ENCODE results near the gene EBF3. TPM values are rescaled to one million over a fixed set of nuclear protein-coding genes. Genes with fewer than 3 reads are reported as not detected.
A peak's percentile ranks its signal among the peaks of the same experiment; 100 is the strongest.

EBF3 gene
- total RNA-seq, 4 donors from 2014 or later: 1.4 to 4.2 (median 2.4) TPM

- Histone ChIP-seq H3K4me1 (peaks cover 3% of the 10 kb centered on the region), H3K36me3 (peaks cover under 1% of the 10 kb centered on the region), H3K27ac (no peak overlapping the region), H3K27me3 (peaks cover 14% of the 10 kb centered on the region), H3K9me3 (no peaks in the 10 kb centered on the region), H3K4me3 (no peak overlapping the region)
- WGBS: 85% methylated on average over 19 of the region's 19 CpGs
- TF ChIP-seq EP300 (IDR thresholded peaks at IDR 0.05): no peak
- no peak for TF ChIP-seq POLR2A (IDR thresholded peaks at IDR 0.05)
- TF ChIP-seq CTCF (IDR thresholded peaks at IDR 0.05): no peak
- no peak for TF ChIP-seq POLR2AphosphoS5 (IDR thresholded peaks at IDR 0.05)
- DNase-seq (ENCODE audit: low spot score in 2 of 2): peak in 1 of 2 donors; percentile 29
These were observed 112.0 kb downstream of the EBF3 start for GRCh38 chr10:129851941-129852640.

GRCh38 chr10:129850790-129851189 lies 113.3 kb downstream of the EBF3 start:
- peak; percentile 31 to 43 for DNase-seq (ENCODE audit: low spot score in 2 of 2)
- H3K4me1 ChIP-seq: peaks cover 3% of the 10 kb centered on the region
- no peaks in the 10 kb centered on the region for H3K9me3 ChIP-seq
- H3K4me3 ChIP-seq: no peak overlapping the region
- H3K27me3 ChIP-seq: peaks cover 19% of the 10 kb centered on the region
- H3K36me3 ChIP-seq: peaks cover 4% of the 10 kb centered on the region
- 80% methylated on average over 13 of the region's 13 CpGs for WGBS
- H3K27ac ChIP-seq: no peak overlapping the region
- TF ChIP-seq CTCF (IDR thresholded peaks at IDR 0.05): no peak
- no peak for TF ChIP-seq POLR2AphosphoS5 (IDR thresholded peaks at IDR 0.05)
- no peak for TF ChIP-seq POLR2A (IDR thresholded peaks at IDR 0.05)
- no peak for TF ChIP-seq EP300 (IDR thresholded peaks at IDR 0.05)

GRCh38 chr10:129850316-129850715 lies 113.8 kb downstream of the EBF3 start:
- Histone ChIP-seq H3K27ac (no peak overlapping the region), H3K36me3 (peaks cover 4% of the 10 kb centered on the region), H3K9me3 (no peaks in the 10 kb centered on the region), H3K4me1 (peaks cover 3% of the 10 kb centered on the region), H3K27me3 (peaks cover 19% of the 10 kb centered on the region), H3K4me3 (no peak overlapping the region)
- 87% methylated on average over 10 of the region's 10 CpGs for WGBS
- TF ChIP-seq EP300 (IDR thresholded peaks at IDR 0.05): no peak
- DNase-seq (ENCODE audit: low spot score in 2 of 2): peak; percentile 27 to 38

GRCh38 chr10:129849853-129850252 lies 114.2 kb downstream of the EBF3 start:
- Histone ChIP-seq H3K36me3 (peaks cover 4% of the 10 kb centered on the region), H3K4me1 (peaks cover 3% of the 10 kb centered on the region), H3K27ac (no peak overlapping the region), H3K9me3 (no peaks in the 10 kb centered on the region), H3K27me3 (peaks cover 19% of the 10 kb centered on the region), H3K4me3 (no peak overlapping the region)
- WGBS: 96% methylated on average over 15 of the region's 15 CpGs
- TF ChIP-seq POLR2A (IDR thresholded peaks at IDR 0.05): no peak
- no peak for TF ChIP-seq CTCF (IDR thresholded peaks at IDR 0.05)
- TF ChIP-seq EP300 (IDR thresholded peaks at IDR 0.05): no peak
- no peak for TF ChIP-seq POLR2AphosphoS5 (IDR thresholded peaks at IDR 0.05)
- peak; percentile 19 to 79 for DNase-seq (ENCODE audit: low spot score in 2 of 2)

- Histone ChIP-seq H3K4me3 (no peak overlapping the region), H3K9me3 (no peaks in the 10 kb centered on the region), H3K36me3 (peaks cover 4% of the 10 kb centered on the region), H3K27ac (no peak overlapping the region), H3K4me1 (peaks cover 3% of the 10 kb centered on the region), H3K27me3 (peaks cover 19% of the 10 kb centered on the region)
- TF ChIP-seq CTCF (IDR thresholded peaks at IDR 0.05): no peak
- TF ChIP-seq POLR2AphosphoS5 (IDR thresholded peaks at IDR 0.05): no peak
- TF ChIP-seq POLR2A (IDR thresholded peaks at IDR 0.05): no peak
- no peak for TF ChIP-seq EP300 (IDR thresholded peaks at IDR 0.05)
- peak; percentile 31 for DNase-seq (ENCODE audit: low spot score in 2 of 2)
- WGBS: 97% methylated on average over 19 of the region's 19 CpGs
These were observed 114.7 kb downstream of the EBF3 start for GRCh38 chr10:129849452-129849750.

Measured in suprapubic skin (tissue), 4 donors.